A673 (cell line): Measurements from ENCODE around the gene TTYH3. TPM values are rescaled to one million over a fixed set of nuclear protein-coding genes. Genes with fewer than 3 reads are reported as not detected.

Experiments
- BruUV-seq: library from RNA; stranded (reverse); fragments of 400-500 nt; replicated peaks from 2 replicates; lab custom pipeline; 2021; lab: Mats Ljungman, UMichigan
- CTCF ChIA-PET: fragments of 300-600 bp; sonication (Branson Sonifier 250); formaldehyde crosslinking; loops from one replicate; lab custom pipeline; 2022; ENCODE audit warnings: antibody characterized with exemption; lab: Charles Lee
- POLR2A ChIA-PET: fragments of 300-600 bp; sonication (Branson Sonifier 250); formaldehyde crosslinking; loops from one replicate; lab custom pipeline; 2022; ENCODE audit warnings: antibody characterized with exemption; ENCODE audit not compliant: low non-redundant PET; lab: Charles Lee
- DNase-seq: peaks from one replicate; pipeline ENCODE4 v3.0.0-alpha.2; 2015; ENCODE audit warnings: low spot score
- H3K27ac ChIP-seq: fragments of 200-600 bp; sonication (generic); 2 replicates; pipeline ENCODE4 v1.5.1; 2016; ENCODE audit warnings: mixed run types, low read depth, mild to moderate bottlenecking, mixed read lengths, antibody characterized with exemption, low read length; ENCODE audit not compliant: poor library complexity, severe bottlenecking
- H3K27me3 ChIP-seq: fragments of 200-600 bp; sonication (generic); replicated peaks from 2 replicates; pipeline ENCODE4 v1.6.1; 2017; ENCODE audit warnings: mixed run types, low read depth, mild to moderate bottlenecking, mixed read lengths, antibody characterized with exemption, low read length; ENCODE audit not compliant: insufficient read depth, poor library complexity
- H3K36me3 ChIP-seq: fragments of 200-600 bp; sonication (generic); 2 replicates; pipeline ENCODE4 v1.6.1; 2016; ENCODE audit warnings: mixed run types, mild to moderate bottlenecking, mixed read lengths, antibody characterized with exemption, low read length; ENCODE audit not compliant: insufficient read depth, poor library complexity, severe bottlenecking
- H3K4me1 ChIP-seq: fragments of 200-600 bp; sonication (generic); 2 replicates; pipeline ENCODE4 v1.6.1; 2017; ENCODE audit warnings: mixed run types, mild to moderate bottlenecking, mixed read lengths, antibody characterized with exemption, low read length; ENCODE audit not compliant: insufficient read depth, poor library complexity, severe bottlenecking
- H3K4me3 ChIP-seq: fragments of 200-600 bp; sonication (generic); 2 replicates; pipeline ENCODE4 v1.5.1; 2016; ENCODE audit warnings: low read depth, mixed run types, mild to moderate bottlenecking, mixed read lengths, low read length; ENCODE audit not compliant: poor library complexity, severe bottlenecking
- H3K9me3 ChIP-seq: fragments of 200-600 bp; sonication (generic); 2 replicates; pipeline ENCODE4 v1.6.1; 2016; ENCODE audit warnings: mixed run types, low read depth, mild to moderate bottlenecking, mixed read lengths, antibody characterized with exemption, low read length; ENCODE audit not compliant: poor library complexity, severe bottlenecking
- CTCF ChIP-seq: fragments of 300-800, 200-600 bp; sonication (generic); conservative IDR thresholded peaks from 2 replicates; pipeline ENCODE4 v1.5.1; 2017; ENCODE audit warnings: low read depth, mild to moderate bottlenecking, antibody characterized with exemption, low read length, moderate library complexity, mixed read lengths
- EZH2 ChIP-seq: fragments of 200-600 bp; sonication (generic); IDR thresholded peaks from 2 replicates; pipeline ENCODE4 v1.6.1; 2017; ENCODE audit warnings: borderline replicate concordance, low read depth, mild to moderate bottlenecking, mixed read lengths, antibody characterized with exemption, low read length; ENCODE audit not compliant: poor library complexity, severe bottlenecking
- intact Hi-C: fragments of 100-400 bp; cut with micrococcal nuclease; formaldehyde crosslinking; loops from one replicate; pipeline ENCODE4 v1.10.0; 2022; ENCODE audit not compliant: unreplicated experiment
- total RNA-seq: library from RNA; stranded (reverse); gene quantifications from 2 replicates; pipeline ENCODE4 v1.2.3, GENCODE V29; 2021

The TTYH3 gene
- total RNA-seq, 1 experiment from 2014 or later, result 248 TPM

- no peaks in the 10 kb centered on the region for H3K4me1 ChIP-seq
- H3K27me3 ChIP-seq, result no peaks in the 10 kb centered on the region
- intact Hi-C loops, result no loop called here
- peak; percentile 41 for TF ChIP-seq CTCF
- TF ChIP-seq EZH2, result no peak
- peak; percentile 43 for DNase-seq
- BruUV-seq, result no TSS peak
- H3K4me3 ChIP-seq, result no peak overlapping the region
- CTCF ChIA-PET, result no interaction called here
- POLR2A ChIA-PET, result interaction anchor here (0.6 kb wide), 1 partner anchor 158 kb away, joined by 3 read pairs; no protein-coding TSS in a partner anchor
- H3K27ac ChIP-seq, result no peak overlapping the region
- H3K36me3 ChIP-seq, result peaks cover 45% of the 10 kb centered on the region
- no peaks in the 10 kb centered on the region for H3K9me3 ChIP-seq
Observed at GRCh38 chr7:2651336-2651735, 19.6 kb downstream of the TTYH3 start.

GRCh38 chr7:2651847-2652735, 20.3 kb downstream of the TTYH3 start:
- no peaks in the 10 kb centered on the region for H3K9me3 ChIP-seq
- BruUV-seq, result no TSS peak
- H3K27ac ChIP-seq, result no peak overlapping the region
- intact Hi-C loops, result no loop called here
- H3K4me3 ChIP-seq, result no peak overlapping the region
- POLR2A ChIA-PET, result interaction anchor here (0.6 kb wide), 1 partner anchor 159 kb away, joined by 3 read pairs; no protein-coding TSS in a partner anchor
- no peaks in the 10 kb centered on the region for H3K4me1 ChIP-seq
- H3K36me3 ChIP-seq, result peaks cover 40% of the 10 kb centered on the region
- CTCF ChIA-PET, result interaction anchor here (0.6 kb wide), 1 partner anchor 207 kb away, joined by 3 read pairs; no protein-coding TSS in a partner anchor
- no peak for TF ChIP-seq EZH2
- TF ChIP-seq CTCF, result no peak
- no peak for DNase-seq
- no peaks in the 10 kb centered on the region for H3K27me3 ChIP-seq

GRCh38 chr7:2652736-2653060, 20.9 kb downstream of the TTYH3 start:
- no peak overlapping the region for H3K4me3 ChIP-seq
- no peak overlapping the region for H3K27ac ChIP-seq
- H3K36me3 ChIP-seq, result peaks cover 37% of the 10 kb centered on the region
- H3K9me3 ChIP-seq, result no peaks in the 10 kb centered on the region
- H3K27me3 ChIP-seq, result no peaks in the 10 kb centered on the region
- no peak for DNase-seq
- no peaks in the 10 kb centered on the region for H3K4me1 ChIP-seq
- BruUV-seq, result no TSS peak
- ChIA-PET CTCF (interaction anchor here (0.6 kb wide), 1 partner anchor 207 kb away, joined by 3 read pairs; no protein-coding TSS in a partner anchor), POLR2A (no interaction called here)
- intact Hi-C loops, result no loop called here
- TF ChIP-seq EZH2, result no peak
- no peak for TF ChIP-seq CTCF
